C4-2B (cell line): ENCODE data around the gene SRC.

ENCODE experiments used
- ZFX ChIP-seq: fragments of 450-650 bp; IDR thresholded peaks from 2 replicates; pipeline ENCODE4 v1.6.1; 2017
- TF ChIP-seq, protein P1 (sequence below): fragments of 450-650 bp; conservative IDR thresholded peaks from 2 replicates; pipeline ENCODE4 v1.5.1; 2017; ENCODE audit warnings: mild to moderate bottlenecking

DNA sequence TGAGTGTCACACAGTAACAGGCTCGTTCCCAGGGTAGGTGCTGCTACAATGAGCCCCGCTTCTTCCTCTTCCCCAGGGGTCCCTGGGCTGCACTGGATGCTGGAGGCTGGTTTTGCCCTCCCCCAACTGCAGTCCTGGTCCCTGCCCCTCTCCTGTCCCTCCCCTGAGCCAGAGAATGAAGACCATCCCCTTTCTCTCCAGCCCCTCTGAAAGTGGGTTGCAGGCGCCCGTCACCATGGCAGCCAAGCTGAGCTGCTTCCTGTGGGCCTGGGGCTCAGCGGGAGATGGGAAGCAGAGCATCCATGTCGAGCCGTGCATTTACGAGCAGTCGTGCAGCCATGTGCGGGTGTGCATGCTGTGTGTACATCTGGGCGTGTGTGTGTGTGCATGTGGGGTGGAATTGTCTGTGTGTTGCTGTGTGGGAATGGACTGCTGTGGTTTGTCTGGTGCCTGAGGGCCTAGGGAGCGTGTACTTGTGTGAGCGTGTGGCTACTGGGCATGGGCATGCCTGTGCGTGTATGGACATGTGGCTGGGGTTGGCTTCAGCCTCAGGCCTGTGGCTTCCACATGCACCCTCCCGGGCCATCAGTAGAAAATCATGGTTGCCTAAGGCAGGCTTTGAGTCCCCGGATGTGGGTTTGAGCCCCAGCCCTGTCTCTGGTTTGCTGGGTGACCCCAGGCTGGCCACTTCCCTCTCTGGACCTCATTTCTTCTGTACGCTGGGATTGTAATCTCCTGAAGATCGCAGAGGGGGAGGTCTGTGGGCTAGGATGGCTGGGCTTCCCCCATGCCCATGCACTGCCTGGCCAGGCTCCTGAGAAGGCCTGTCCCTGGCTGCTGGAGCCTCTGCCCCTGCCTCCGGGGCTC, 48.8 kb downstream of the SRC start:
- TF ChIP-seq, protein P1, sequence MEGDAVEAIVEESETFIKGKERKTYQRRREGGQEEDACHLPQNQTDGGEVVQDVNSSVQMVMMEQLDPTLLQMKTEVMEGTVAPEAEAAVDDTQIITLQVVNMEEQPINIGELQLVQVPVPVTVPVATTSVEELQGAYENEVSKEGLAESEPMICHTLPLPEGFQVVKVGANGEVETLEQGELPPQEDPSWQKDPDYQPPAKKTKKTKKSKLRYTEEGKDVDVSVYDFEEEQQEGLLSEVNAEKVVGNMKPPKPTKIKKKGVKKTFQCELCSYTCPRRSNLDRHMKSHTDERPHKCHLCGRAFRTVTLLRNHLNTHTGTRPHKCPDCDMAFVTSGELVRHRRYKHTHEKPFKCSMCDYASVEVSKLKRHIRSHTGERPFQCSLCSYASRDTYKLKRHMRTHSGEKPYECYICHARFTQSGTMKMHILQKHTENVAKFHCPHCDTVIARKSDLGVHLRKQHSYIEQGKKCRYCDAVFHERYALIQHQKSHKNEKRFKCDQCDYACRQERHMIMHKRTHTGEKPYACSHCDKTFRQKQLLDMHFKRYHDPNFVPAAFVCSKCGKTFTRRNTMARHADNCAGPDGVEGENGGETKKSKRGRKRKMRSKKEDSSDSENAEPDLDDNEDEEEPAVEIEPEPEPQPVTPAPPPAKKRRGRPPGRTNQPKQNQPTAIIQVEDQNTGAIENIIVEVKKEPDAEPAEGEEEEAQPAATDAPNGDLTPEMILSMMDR = no peak
- TF ChIP-seq ZFX = no peak
